Measurements from ENCODE around the gene ZSCAN20.

The ZSCAN20 gene

GRCh38 chr1:33466159-33466558, 6.3 kb upstream of the ZSCAN20 start:
- H3K4me1 ChIP-seq (ENCODE audit: insufficient read depth, low read length), result no peaks in the 10 kb centered on the region
- 91% methylated on average over 6 of the region's 6 CpGs for WGBS

DNA sequence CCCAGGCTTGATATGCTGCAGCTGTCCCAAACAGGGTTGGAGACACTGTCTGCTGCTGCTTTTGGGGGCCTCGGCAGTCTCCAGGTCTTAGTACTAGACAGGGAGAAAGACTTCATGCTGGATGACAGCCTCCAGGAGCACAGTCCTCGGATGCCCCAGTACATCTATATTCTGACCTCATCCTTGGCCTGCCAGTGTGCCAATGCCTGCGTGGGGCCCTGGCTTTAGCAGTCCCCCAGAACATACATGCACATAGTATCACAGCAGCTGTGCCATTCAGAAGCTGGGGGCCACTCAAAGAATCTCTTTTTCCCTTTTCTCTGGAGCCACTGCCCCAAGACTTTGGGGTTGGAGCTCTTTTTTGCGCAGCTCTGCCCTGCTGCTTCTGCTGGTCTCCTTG, 4.4 kb upstream of the ZSCAN20 start:
- no peaks in the 10 kb centered on the region for H3K36me3 ChIP-seq (ENCODE audit: insufficient read depth, low read length)
- no peaks in the 10 kb centered on the region for H3K27me3 ChIP-seq (ENCODE audit: insufficient read depth, low read length)
- no peak overlapping the region for H3K9ac ChIP-seq (ENCODE audit: low read depth, low read length)
- peaks cover 7% of the 10 kb centered on the region for H3K4me1 ChIP-seq (ENCODE audit: insufficient read depth, low read length)
- H3K9me3 ChIP-seq (ENCODE audit: insufficient read depth, low read depth, low read length), result no peaks in the 10 kb centered on the region
- no peak overlapping the region for H3K27ac ChIP-seq (ENCODE audit: low read depth, low read length)
- 90% methylated on average over 4 of the region's 4 CpGs for WGBS
- H3K4me3 ChIP-seq (ENCODE audit: low read length), result no peak overlapping the region

More at GRCh38 chr1:33466159-33466558, 6.3 kb upstream of the ZSCAN20 start:
- Histone ChIP-seq H3K27me3 (ENCODE audit: insufficient read depth, low read length) (no peaks in the 10 kb centered on the region), H3K9ac (ENCODE audit: low read depth, low read length) (no peak overlapping the region), H3K9me3 (ENCODE audit: insufficient read depth, low read depth, low read length) (no peaks in the 10 kb centered on the region), H3K36me3 (ENCODE audit: insufficient read depth, low read length) (no peaks in the 10 kb centered on the region), H3K27ac (ENCODE audit: low read depth, low read length) (no peak overlapping the region), H3K4me3 (ENCODE audit: low read length) (no peak overlapping the region)

DNA sequence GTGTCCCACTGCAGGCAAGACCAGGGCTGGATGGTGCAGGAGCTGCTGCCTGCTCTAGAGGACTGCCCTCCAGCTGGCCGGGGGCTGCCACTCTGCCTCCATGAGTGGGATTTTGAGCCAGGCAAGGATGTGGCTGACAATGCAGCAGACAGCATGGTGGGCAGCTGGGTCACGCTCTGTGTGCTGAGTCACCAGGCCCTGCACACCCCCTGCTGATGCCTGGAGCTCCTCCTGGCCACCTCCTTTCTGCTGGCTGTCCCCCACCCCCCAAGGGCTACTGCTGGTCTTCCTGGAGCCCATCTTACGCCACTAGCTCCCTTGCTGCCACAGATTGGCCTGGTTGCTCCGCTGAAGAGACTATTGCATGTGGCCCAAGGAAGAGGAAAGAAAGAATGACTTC, 3.9 kb upstream of the ZSCAN20 start:
- Histone ChIP-seq H3K36me3 (ENCODE audit: insufficient read depth, low read length) (no peaks in the 10 kb centered on the region), H3K4me1 (ENCODE audit: insufficient read depth, low read length) (peaks cover 9% of the 10 kb centered on the region), H3K9ac (ENCODE audit: low read depth, low read length) (no peak overlapping the region), H3K9me3 (ENCODE audit: insufficient read depth, low read depth, low read length) (no peaks in the 10 kb centered on the region), H3K27ac (ENCODE audit: low read depth, low read length) (no peak overlapping the region), H3K4me3 (ENCODE audit: low read length) (no peak overlapping the region), H3K27me3 (ENCODE audit: insufficient read depth, low read length) (no peaks in the 10 kb centered on the region)
- WGBS, result 80% methylated on average over 4 of the region's 4 CpGs

GRCh38 chr1:33468967-33469366, 3.5 kb upstream of the ZSCAN20 start:
- Histone ChIP-seq H3K27me3 (ENCODE audit: insufficient read depth, low read length) (no peaks in the 10 kb centered on the region), H3K36me3 (ENCODE audit: insufficient read depth, low read length) (no peaks in the 10 kb centered on the region), H3K9ac (ENCODE audit: low read depth, low read length) (no peak overlapping the region), H3K27ac (ENCODE audit: low read depth, low read length) (no peak overlapping the region), H3K4me3 (ENCODE audit: low read length) (no peak overlapping the region), H3K9me3 (ENCODE audit: insufficient read depth, low read depth, low read length) (no peaks in the 10 kb centered on the region), H3K4me1 (ENCODE audit: insufficient read depth, low read length) (peaks cover 9% of the 10 kb centered on the region)
- 84% methylated on average over 3 of the region's 3 CpGs for whole genome bisulfite sequencing

DNA sequence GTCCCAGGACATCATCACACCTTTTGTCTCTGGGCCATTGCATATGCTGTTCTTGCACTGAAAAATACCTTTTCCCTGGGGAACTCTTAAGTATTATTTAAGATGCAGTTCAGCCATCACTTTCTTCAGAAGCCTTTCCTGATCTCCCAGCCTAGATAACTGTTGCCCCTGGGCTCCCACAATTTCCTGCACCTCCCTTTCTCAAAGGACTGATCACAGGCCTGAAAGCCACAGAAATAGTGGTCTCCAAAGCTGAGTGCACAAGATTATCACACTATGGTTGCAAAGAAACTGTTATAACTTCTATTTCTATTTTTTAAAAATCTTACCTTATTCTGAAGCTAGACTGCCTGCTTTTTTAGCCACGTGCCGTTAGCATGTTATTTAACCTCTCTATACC, 2.8 kb upstream of the ZSCAN20 start:
- H3K4me1 ChIP-seq (ENCODE audit: insufficient read depth, low read length), result peaks cover 9% of the 10 kb centered on the region
- H3K27me3 ChIP-seq (ENCODE audit: insufficient read depth, low read length), result no peaks in the 10 kb centered on the region
- H3K4me3 ChIP-seq (ENCODE audit: low read length), result no peak overlapping the region
- no peaks in the 10 kb centered on the region for H3K36me3 ChIP-seq (ENCODE audit: insufficient read depth, low read length)
- no CpG with 5 or more reads among the region's 2 CpGs for WGBS
- H3K9ac ChIP-seq (ENCODE audit: low read depth, low read length), result no peak overlapping the region
- H3K27ac ChIP-seq (ENCODE audit: low read depth, low read length), result no peak overlapping the region
- H3K9me3 ChIP-seq (ENCODE audit: insufficient read depth, low read depth, low read length), result no peaks in the 10 kb centered on the region

GRCh38 chr1:33470495-33471012, 1.9 kb upstream of the ZSCAN20 start:
- Histone ChIP-seq H3K4me1 (ENCODE audit: insufficient read depth, low read length) (peaks cover 9% of the 10 kb centered on the region), H3K4me3 (ENCODE audit: low read length) (no peak overlapping the region), H3K9ac (ENCODE audit: low read depth, low read length) (no peak overlapping the region), H3K36me3 (ENCODE audit: insufficient read depth, low read length) (no peaks in the 10 kb centered on the region), H3K9me3 (ENCODE audit: insufficient read depth, low read depth, low read length) (no peaks in the 10 kb centered on the region), H3K27me3 (ENCODE audit: insufficient read depth, low read length) (no peaks in the 10 kb centered on the region), H3K27ac (ENCODE audit: low read depth, low read length) (no peak overlapping the region)
- WGBS, result 13% methylated on average over 11 of the region's 11 CpGs

- Histone ChIP-seq H3K36me3 (ENCODE audit: insufficient read depth, low read length) (no peaks in the 10 kb centered on the region), H3K9me3 (ENCODE audit: insufficient read depth, low read depth, low read length) (no peaks in the 10 kb centered on the region), H3K4me3 (ENCODE audit: low read length) (no peak overlapping the region), H3K4me1 (ENCODE audit: insufficient read depth, low read length) (peaks cover 9% of the 10 kb centered on the region), H3K27me3 (ENCODE audit: insufficient read depth, low read length) (no peaks in the 10 kb centered on the region), H3K9ac (ENCODE audit: low read depth, low read length) (no peak overlapping the region), H3K27ac (ENCODE audit: low read depth, low read length) (no peak overlapping the region)
- WGBS, result 91% methylated on average over 4 of the region's 4 CpGs
Observed at GRCh38 chr1:33471416-33471815, 1.0 kb upstream of the ZSCAN20 start.

DNA sequence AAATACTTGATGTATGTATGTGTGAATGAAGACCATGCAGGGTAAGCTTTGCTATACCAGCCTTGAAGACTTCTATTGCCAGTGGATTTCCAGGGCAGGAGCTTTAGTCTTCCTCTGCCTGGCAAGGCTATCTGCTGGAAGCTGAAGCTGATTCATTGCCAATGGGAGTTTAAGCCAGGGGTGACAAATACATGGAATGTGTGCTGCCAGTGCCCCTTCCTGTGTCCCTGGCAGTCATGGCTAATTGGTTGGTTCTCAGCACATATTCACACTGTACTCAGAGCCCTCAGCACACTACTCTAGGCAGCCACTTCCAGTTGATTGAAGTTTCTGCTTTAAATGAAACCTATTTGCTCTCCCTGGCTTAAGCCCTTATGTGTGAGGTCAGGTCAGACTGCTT, 1.5 kb downstream of the ZSCAN20 start:
- Histone ChIP-seq H3K4me3 (ENCODE audit: low read length) (no peak overlapping the region), H3K9me3 (ENCODE audit: insufficient read depth, low read depth, low read length) (no peaks in the 10 kb centered on the region), H3K4me1 (ENCODE audit: insufficient read depth, low read length) (peaks cover 9% of the 10 kb centered on the region), H3K27ac (ENCODE audit: low read depth, low read length) (no peak overlapping the region), H3K9ac (ENCODE audit: low read depth, low read length) (no peak overlapping the region), H3K36me3 (ENCODE audit: insufficient read depth, low read length) (no peaks in the 10 kb centered on the region), H3K27me3 (ENCODE audit: insufficient read depth, low read length) (no peaks in the 10 kb centered on the region)

DNA sequence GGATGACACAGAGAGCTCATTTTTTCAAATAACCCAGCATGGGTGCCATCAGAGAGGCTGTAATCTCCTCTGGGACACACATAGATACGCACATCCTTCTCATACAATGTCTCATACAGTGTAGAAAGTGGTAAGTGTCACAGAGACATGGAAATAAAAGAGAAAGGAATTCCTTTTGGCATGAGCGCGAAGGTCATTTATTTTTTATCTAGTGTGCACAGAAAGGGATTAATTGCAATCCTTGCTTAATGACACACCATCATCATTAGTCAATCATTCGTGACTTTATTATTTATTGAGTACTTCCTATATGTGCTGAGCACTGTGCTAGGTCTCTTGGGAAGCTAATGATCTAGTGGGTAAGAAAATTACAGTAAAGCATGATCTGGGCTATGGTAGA, 5.0 kb downstream of the ZSCAN20 start:
- no peak overlapping the region for H3K4me3 ChIP-seq (ENCODE audit: low read length)
- H3K9ac ChIP-seq (ENCODE audit: low read depth, low read length), result no peak overlapping the region
- peaks cover 15% of the 10 kb centered on the region for H3K36me3 ChIP-seq (ENCODE audit: insufficient read depth, low read length)
- H3K27ac ChIP-seq (ENCODE audit: low read depth, low read length), result no peak overlapping the region
- 86% methylated on average over 2 of the region's 4 CpGs for WGBS
- no peaks in the 10 kb centered on the region for H3K27me3 ChIP-seq (ENCODE audit: insufficient read depth, low read length)
- no peaks in the 10 kb centered on the region for H3K9me3 ChIP-seq (ENCODE audit: insufficient read depth, low read depth, low read length)
- H3K4me1 ChIP-seq (ENCODE audit: insufficient read depth, low read length), result 0 out of 2 replicates have a peak, but pooled peaks cover 3% of the 10 kb centered on the region

DNA sequence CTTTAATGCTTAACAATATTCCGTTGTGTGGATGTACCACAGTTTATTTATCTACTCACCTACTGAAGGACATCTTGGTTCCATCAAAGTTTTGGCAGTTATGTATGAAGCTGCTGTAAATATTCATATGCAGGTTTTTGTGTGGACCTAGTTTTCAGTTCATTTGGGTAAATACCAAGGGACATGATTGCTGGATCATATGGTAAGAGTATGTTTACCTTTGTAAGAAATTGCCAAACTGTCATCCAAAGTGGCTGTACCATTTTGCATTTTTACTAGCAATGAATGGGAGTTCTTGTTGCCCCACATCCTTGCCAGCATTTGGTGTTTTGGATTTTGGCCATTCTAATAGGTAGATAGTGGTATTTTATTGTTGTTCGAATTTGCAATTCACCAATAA, 10.0 kb downstream of the ZSCAN20 start:
- Histone ChIP-seq H3K9me3 (ENCODE audit: insufficient read depth, low read depth, low read length) (no peaks in the 10 kb centered on the region), H3K27ac (ENCODE audit: low read depth, low read length) (no peak overlapping the region), H3K4me3 (ENCODE audit: low read length) (no peak overlapping the region), H3K36me3 (ENCODE audit: insufficient read depth, low read length) (peaks cover 15% of the 10 kb centered on the region), H3K4me1 (ENCODE audit: insufficient read depth, low read length) (no peaks in the 10 kb centered on the region), H3K27me3 (ENCODE audit: insufficient read depth, low read length) (no peaks in the 10 kb centered on the region), H3K9ac (ENCODE audit: low read depth, low read length) (no peak overlapping the region)
- WGBS, result 100% methylated on average over 1 of the region's 2 CpGs

DNA sequence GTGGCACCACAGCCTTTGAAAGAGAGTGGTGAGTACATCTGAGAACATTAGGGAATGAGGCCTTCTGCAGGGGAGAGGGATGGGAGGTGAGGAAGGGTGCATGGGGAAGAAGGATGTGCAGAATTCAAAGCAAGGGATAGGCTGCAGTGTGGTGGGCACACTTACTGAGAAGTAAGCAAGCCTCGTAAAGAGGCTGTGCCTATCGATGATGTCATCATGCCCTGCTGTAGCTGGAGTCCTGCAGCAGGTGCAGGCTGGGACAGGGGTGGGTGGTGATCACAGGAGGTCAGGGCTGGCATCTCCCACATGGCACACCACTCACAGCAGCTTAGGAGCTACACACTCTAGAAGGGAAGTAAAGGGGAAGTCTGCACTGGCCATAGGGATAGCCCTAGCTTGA, 16.2 kb downstream of the ZSCAN20 start:
- Histone ChIP-seq H3K9ac (ENCODE audit: low read depth, low read length) (no peak overlapping the region), H3K27me3 (ENCODE audit: insufficient read depth, low read length) (no peaks in the 10 kb centered on the region), H3K9me3 (ENCODE audit: insufficient read depth, low read depth, low read length) (peaks cover 16% of the 10 kb centered on the region), H3K36me3 (ENCODE audit: insufficient read depth, low read length) (peaks cover 50% of the 10 kb centered on the region), H3K4me1 (ENCODE audit: insufficient read depth, low read length) (no peaks in the 10 kb centered on the region), H3K4me3 (ENCODE audit: low read length) (no peak overlapping the region), H3K27ac (ENCODE audit: low read depth, low read length) (no peak overlapping the region)
- 95% methylated on average over 2 of the region's 2 CpGs for WGBS

DNA sequence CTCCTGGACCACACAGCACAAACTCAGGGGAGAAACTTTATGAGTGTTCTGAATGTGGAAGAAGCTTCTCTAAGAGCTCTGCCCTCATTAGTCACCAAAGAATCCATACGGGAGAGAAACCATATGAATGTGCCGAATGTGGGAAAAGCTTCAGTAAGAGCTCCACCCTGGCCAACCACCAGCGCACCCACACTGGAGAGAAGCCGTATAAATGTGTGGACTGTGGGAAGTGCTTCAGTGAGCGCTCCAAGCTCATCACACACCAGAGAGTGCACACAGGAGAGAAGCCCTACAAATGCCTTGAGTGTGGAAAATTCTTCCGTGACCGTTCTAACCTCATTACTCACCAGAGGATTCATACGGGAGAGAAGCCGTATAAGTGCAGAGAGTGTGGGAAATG, 22.5 kb downstream of the ZSCAN20 start:
- Histone ChIP-seq H3K4me3 (ENCODE audit: low read length) (no peak overlapping the region), H3K4me1 (ENCODE audit: insufficient read depth, low read length) (no peaks in the 10 kb centered on the region), H3K9ac (ENCODE audit: low read depth, low read length) (no peak overlapping the region), H3K27ac (ENCODE audit: low read depth, low read length) (no peak overlapping the region), H3K9me3 (ENCODE audit: insufficient read depth, low read depth, low read length) (peaks cover 48% of the 10 kb centered on the region), H3K36me3 (ENCODE audit: insufficient read depth, low read length) (peaks cover 57% of the 10 kb centered on the region), H3K27me3 (ENCODE audit: insufficient read depth, low read length) (no peaks in the 10 kb centered on the region)
- WGBS, result 97% methylated on average over 8 of the region's 9 CpGs

Measured in HUES64 (cell line).